ENCODE data around the gene EIF4G3.

DNA sequence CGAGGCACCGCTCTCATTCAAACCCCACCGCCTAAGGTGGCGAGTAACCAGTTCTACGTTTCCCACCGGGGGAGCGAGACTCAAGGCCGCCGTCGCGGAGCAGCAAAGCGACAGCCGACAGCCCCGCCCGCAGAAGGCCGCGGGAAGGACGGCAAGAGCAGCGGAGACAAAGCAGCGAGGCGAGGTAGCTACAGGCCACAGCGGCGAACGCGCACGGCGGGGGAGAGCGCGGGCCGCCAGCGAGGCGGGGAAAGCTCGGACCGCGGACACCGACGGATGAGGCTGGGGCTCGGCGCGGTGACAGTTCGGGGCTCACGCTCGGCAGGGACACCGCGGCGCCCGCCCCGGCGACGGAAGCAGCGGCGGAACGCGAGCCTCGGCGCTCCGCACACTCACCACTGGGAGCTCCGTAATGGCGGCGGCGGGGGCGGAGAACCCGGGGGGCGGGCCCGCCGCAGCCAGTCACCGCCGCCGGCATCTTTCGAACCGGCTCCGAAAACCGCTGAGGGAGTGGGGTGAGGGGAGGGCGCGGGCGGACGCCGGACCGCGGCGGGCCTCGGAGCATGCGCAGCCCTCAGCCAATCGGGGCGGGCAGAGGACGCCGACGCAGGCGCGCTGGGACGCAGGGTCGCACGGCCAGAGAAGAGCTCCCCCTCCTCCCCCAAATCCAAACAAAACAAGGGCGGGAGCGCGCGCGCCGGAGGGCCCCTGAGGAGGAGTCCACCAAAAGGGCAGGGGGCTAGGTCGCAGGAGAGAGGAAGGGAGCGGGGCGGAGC lies 390.3 kb downstream of the EIF4G3 start:
- TF ChIP-seq, protein P1, sequence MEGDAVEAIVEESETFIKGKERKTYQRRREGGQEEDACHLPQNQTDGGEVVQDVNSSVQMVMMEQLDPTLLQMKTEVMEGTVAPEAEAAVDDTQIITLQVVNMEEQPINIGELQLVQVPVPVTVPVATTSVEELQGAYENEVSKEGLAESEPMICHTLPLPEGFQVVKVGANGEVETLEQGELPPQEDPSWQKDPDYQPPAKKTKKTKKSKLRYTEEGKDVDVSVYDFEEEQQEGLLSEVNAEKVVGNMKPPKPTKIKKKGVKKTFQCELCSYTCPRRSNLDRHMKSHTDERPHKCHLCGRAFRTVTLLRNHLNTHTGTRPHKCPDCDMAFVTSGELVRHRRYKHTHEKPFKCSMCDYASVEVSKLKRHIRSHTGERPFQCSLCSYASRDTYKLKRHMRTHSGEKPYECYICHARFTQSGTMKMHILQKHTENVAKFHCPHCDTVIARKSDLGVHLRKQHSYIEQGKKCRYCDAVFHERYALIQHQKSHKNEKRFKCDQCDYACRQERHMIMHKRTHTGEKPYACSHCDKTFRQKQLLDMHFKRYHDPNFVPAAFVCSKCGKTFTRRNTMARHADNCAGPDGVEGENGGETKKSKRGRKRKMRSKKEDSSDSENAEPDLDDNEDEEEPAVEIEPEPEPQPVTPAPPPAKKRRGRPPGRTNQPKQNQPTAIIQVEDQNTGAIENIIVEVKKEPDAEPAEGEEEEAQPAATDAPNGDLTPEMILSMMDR (IDR thresholded peaks at IDR 0.05; ENCODE audit: control extremely low read depth in 1 of 3, insufficient read depth in 1 of 3, low read depth in 1 of 3, low read length in 3 of 3), result no peak
- TF ChIP-seq SAP30 (IDR thresholded peaks at IDR 0.05; ENCODE audit: insufficient read depth, insufficient replicate concordance, low read length) (no peak), POLR2AphosphoS5 (IDR thresholded peaks at IDR 0.05; ENCODE audit: low read depth, low read length) (peak; percentile 29), CBX5 (IDR thresholded peaks at IDR 0.05; ENCODE audit: low read depth, low read length) (no peak), CREB1 (IDR thresholded peaks at IDR 0.05) (0 out of 2 replicates have a peak, but pooled peaks have one; percentile 22)
